BLaER1 (cell line): ENCODE results near the gene SEC16B.

Source experiments
- H3K27ac ChIP-seq: shearing (Covaris generic); formaldehyde crosslinking; 2 replicates; pipeline ENCODE4 v1.8.1; 2022
- H3K27me3 ChIP-seq: shearing (Covaris generic); formaldehyde crosslinking; 2 replicates; pipeline ENCODE4 v1.8.1; 2022
- H3K36me3 ChIP-seq: shearing (Covaris generic); formaldehyde crosslinking; 2 replicates; pipeline ENCODE4 v1.8.1; 2022
- H3K4me1 ChIP-seq: shearing (Covaris generic); formaldehyde crosslinking; 2 replicates; pipeline ENCODE4 v1.8.1; 2022
- H3K4me2 ChIP-seq: shearing (Covaris generic); formaldehyde crosslinking; 2 replicates; pipeline ENCODE4 v1.8.1; 2022
- H3K4me3 ChIP-seq: shearing (Covaris generic); formaldehyde crosslinking; 2 replicates; pipeline ENCODE4 v1.8.1; 2022
- H3K9ac ChIP-seq: shearing (Covaris generic); formaldehyde crosslinking; 2 replicates; pipeline ENCODE4 v1.8.1; 2022
- H3K9me3 ChIP-seq: shearing (Covaris generic); formaldehyde crosslinking; 2 replicates; pipeline ENCODE4 v1.8.1; 2022
- H4K20me1 ChIP-seq: shearing (Covaris generic); formaldehyde crosslinking; 2 replicates; pipeline ENCODE4 v1.8.1; 2022
- Cebpa-rat ChIP-seq: shearing (Covaris generic); IDR thresholded peaks from 2 replicates; pipeline ENCODE4 v1.8.1; 2022

The SEC16B gene

GRCh38 chr1:177979272-177979671 is 9.4 kb upstream of the SEC16B start:
- Histone ChIP-seq H3K4me1 (no peaks in the 10 kb centered on the region), H3K9ac (no peak overlapping the region), H3K27ac (no peak overlapping the region), H3K9me3 (no peaks in the 10 kb centered on the region), H3K36me3 (no peaks in the 10 kb centered on the region), H3K4me3 (no peak overlapping the region), H4K20me1 (no peaks in the 10 kb centered on the region), H3K4me2 (no peak overlapping the region), H3K27me3 (no peaks in the 10 kb centered on the region)
- TF ChIP-seq Cebpa-rat: no peak

DNA sequence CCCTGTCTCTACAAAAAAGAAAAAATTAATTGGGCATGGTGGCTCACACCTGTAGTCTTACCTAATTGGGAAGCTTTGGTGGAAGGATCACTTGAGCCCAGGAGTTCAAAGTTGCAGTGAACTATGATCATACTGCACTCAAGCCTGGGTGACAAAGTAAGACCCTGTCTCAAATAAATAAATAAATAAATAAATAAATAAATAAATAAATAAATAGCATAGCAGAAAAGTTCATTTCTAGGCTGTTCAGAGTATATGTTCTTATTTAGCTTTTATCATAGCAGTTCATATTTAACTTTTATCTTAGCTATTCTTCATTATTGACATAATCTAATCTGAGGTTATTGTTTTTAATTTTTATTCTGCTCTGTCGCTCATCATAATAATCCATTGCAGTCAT is 8.7 kb upstream of the SEC16B start:
- no peak for TF ChIP-seq Cebpa-rat
- Histone ChIP-seq H3K9ac (no peak overlapping the region), H3K9me3 (no peaks in the 10 kb centered on the region), H4K20me1 (no peaks in the 10 kb centered on the region), H3K27ac (no peak overlapping the region), H3K4me2 (no peak overlapping the region), H3K36me3 (no peaks in the 10 kb centered on the region), H3K27me3 (no peaks in the 10 kb centered on the region), H3K4me1 (no peaks in the 10 kb centered on the region), H3K4me3 (no peak overlapping the region)

GRCh38 chr1:177977141-177977540 is 7.3 kb upstream of the SEC16B start:
- Histone ChIP-seq H3K9me3 (no peaks in the 10 kb centered on the region), H4K20me1 (no peaks in the 10 kb centered on the region), H3K27me3 (no peaks in the 10 kb centered on the region), H3K27ac (no peak overlapping the region), H3K4me3 (no peak overlapping the region), H3K4me1 (no peaks in the 10 kb centered on the region), H3K9ac (no peak overlapping the region), H3K4me2 (no peak overlapping the region), H3K36me3 (no peaks in the 10 kb centered on the region)
- no peak for TF ChIP-seq Cebpa-rat

DNA sequence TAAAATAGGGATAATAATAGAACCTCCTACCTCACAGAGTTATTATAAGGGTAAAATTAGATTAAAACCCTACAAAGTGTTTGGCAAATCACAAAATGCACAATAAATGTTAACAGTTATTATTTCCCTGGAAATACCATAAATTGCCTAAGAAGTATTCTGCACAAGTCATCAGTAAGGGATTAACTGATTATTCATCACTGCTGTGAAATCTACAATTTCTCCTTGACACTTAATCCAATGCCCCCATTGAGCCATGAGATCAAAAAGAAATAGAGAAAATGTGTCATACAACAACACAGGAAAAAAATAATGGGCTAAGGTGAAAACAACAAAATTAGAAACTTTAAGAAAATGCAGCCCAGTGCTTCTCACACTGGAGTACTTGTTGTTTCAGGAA is 6.7 kb upstream of the SEC16B start:
- Histone ChIP-seq H3K4me1 (no peaks in the 10 kb centered on the region), H3K9ac (no peak overlapping the region), H3K4me3 (no peak overlapping the region), H4K20me1 (no peaks in the 10 kb centered on the region), H3K36me3 (no peaks in the 10 kb centered on the region), H3K27me3 (no peaks in the 10 kb centered on the region), H3K9me3 (no peaks in the 10 kb centered on the region), H3K4me2 (no peak overlapping the region), H3K27ac (no peak overlapping the region)
- TF ChIP-seq Cebpa-rat: no peak

DNA sequence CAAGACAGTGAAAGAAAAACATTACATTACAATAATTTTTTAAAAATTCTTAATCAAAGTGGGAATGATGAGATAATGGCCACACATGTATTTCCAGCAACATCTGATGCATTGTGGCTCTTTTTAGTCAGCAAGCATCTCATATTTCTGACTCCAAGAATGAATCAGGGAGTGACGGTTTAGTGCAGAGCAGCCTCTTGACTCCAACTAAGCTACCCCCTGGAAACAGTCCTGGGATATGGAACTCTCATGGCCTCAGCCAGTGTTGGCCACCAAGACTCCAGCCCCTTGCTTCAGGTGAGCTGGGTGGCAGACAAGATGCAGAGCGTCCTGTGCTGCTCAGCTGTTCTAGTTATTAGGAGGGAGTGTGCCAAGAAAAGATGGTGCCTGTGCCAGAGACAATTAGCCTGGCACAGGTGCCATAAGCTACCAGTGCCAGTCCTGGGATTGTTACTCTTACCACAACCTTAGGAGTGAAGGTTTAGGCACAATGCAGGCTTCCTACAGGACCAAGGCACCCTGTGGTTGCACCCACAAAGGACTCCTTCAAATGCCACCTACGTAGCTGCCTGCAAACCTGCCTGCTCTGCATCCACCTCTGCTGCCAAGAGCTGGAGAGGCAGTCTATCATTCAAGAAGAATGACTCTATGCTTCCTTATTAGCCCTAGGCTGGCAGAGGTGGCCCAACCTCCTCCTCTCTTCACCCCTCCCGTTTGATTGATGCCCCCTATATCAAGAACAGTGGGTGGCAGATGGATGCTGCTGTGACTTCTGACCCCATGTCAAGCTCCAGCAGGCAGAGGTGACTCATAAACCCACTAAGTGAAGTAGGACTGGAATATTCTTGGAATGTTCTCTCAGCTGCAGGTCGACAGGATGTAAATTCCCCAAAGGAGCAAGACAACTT is 6.0 kb upstream of the SEC16B start:
- no peak overlapping the region for H3K4me2 ChIP-seq
- no peaks in the 10 kb centered on the region for H3K4me1 ChIP-seq
- H3K9me3 ChIP-seq: no peaks in the 10 kb centered on the region
- H3K4me3 ChIP-seq: no peak overlapping the region
- H3K36me3 ChIP-seq: no peaks in the 10 kb centered on the region
- H3K9ac ChIP-seq: no peak overlapping the region
- no peak overlapping the region for H3K27ac ChIP-seq
- TF ChIP-seq Cebpa-rat: no peak
- H3K27me3 ChIP-seq: no peaks in the 10 kb centered on the region
- no peaks in the 10 kb centered on the region for H4K20me1 ChIP-seq

- TF ChIP-seq Cebpa-rat: no peak
- no peaks in the 10 kb centered on the region for H3K9me3 ChIP-seq
- no peak overlapping the region for H3K9ac ChIP-seq
- no peaks in the 10 kb centered on the region for H4K20me1 ChIP-seq
- H3K4me1 ChIP-seq: no peaks in the 10 kb centered on the region
- H3K27me3 ChIP-seq: no peaks in the 10 kb centered on the region
- no peak overlapping the region for H3K4me2 ChIP-seq
- no peak overlapping the region for H3K27ac ChIP-seq
- no peak overlapping the region for H3K4me3 ChIP-seq
- no peaks in the 10 kb centered on the region for H3K36me3 ChIP-seq
Observed at GRCh38 chr1:177973585-177973984, 3.7 kb upstream of the SEC16B start.

DNA sequence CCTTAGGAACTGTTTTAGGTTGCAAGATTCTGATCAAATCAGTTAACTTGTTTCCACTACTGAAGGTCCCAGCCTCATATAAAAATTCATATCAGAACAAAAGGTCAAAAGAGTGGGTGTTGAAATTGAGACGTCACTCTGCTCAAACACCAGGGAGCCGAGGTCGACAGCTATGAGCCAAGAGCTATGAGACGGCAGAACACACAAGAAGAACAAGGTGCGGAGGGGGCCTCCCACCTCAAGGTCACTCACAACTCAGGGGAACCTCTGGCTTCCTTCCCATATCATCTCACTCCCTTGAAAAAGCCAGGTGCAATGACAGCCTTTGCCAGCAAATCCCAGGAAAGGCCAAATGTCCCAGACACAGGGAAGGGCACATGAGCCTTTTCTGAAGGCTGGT is 749 bp downstream of the SEC16B start:
- Histone ChIP-seq H3K9ac (no peak overlapping the region), H3K4me2 (no peak overlapping the region)
- TF ChIP-seq Cebpa-rat: no peak

DNA sequence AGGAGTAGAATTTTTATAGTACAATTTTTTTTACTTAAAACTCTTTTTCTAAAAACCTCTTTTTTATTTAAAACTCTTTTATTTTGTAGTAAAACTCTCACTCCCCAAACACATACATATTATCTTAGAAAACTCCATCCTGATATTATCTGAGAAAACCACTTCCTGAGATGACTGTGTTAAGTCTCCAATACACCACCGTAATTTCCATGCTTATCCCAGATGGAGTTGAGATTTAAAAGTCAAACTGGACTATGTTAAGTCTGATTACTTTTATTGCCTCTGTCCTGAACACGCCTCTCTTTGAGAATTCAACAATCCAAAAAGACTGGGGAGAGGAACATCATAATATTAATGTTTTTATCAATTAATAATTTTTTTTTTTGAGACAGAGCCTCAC is 3.7 kb downstream of the SEC16B start:
- Histone ChIP-seq H3K27ac (no peak overlapping the region), H3K36me3 (no peaks in the 10 kb centered on the region), H3K4me2 (no peak overlapping the region), H3K9me3 (no peaks in the 10 kb centered on the region), H3K9ac (no peak overlapping the region), H3K4me3 (no peak overlapping the region), H3K4me1 (no peaks in the 10 kb centered on the region), H3K27me3 (no peaks in the 10 kb centered on the region), H4K20me1 (no peaks in the 10 kb centered on the region)
- TF ChIP-seq Cebpa-rat: no peak

More for the DNA sequence above, 749 bp downstream of the SEC16B start:
- Histone ChIP-seq H3K36me3 (no peaks in the 10 kb centered on the region), H4K20me1 (no peaks in the 10 kb centered on the region), H3K9me3 (no peaks in the 10 kb centered on the region), H3K27ac (no peak overlapping the region), H3K4me3 (no peak overlapping the region), H3K27me3 (no peaks in the 10 kb centered on the region), H3K4me1 (no peaks in the 10 kb centered on the region)

- Histone ChIP-seq H3K4me3 (no peak overlapping the region), H3K27ac (no peak overlapping the region), H3K9me3 (no peaks in the 10 kb centered on the region), H4K20me1 (no peaks in the 10 kb centered on the region), H3K4me2 (no peak overlapping the region), H3K4me1 (no peaks in the 10 kb centered on the region), H3K36me3 (no peaks in the 10 kb centered on the region), H3K9ac (no peak overlapping the region), H3K27me3 (no peaks in the 10 kb centered on the region)
- no peak for TF ChIP-seq Cebpa-rat
Observed at GRCh38 chr1:177965293-177965692, 4.6 kb downstream of the SEC16B start.

DNA sequence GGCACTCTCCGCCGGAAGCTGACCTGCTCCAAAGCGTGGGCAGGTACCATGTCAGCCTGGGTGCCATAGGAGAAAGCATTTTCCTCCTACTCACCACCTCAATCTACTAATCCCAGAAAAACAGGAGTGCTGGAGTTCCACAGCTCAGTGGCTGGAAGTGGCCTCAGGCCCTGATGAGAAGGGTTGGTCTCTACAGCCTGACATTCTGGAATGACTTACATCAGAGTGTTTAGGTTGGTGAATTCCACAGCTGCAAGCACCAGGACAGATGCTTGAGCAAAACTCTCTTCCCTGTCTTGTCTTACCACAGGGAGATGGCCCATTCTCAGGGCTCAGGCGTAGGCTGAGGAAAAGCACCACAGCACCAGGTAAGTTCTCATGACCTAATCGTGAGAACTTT is 5.5 kb downstream of the SEC16B start:
- no peak for TF ChIP-seq Cebpa-rat
- Histone ChIP-seq H3K9me3 (no peaks in the 10 kb centered on the region), H3K27ac (no peak overlapping the region), H3K36me3 (no peaks in the 10 kb centered on the region), H3K27me3 (no peaks in the 10 kb centered on the region), H3K9ac (no peak overlapping the region), H3K4me2 (no peak overlapping the region), H3K4me3 (no peak overlapping the region), H3K4me1 (no peaks in the 10 kb centered on the region), H4K20me1 (no peaks in the 10 kb centered on the region)
